Mammary epithelial cell (primary cell): ENCODE results near the gene PTPRG.

ENCODE experiments used
- CTCF ChIP-seq, 2 donors: IDR thresholded peaks in 1 of 2; conservative IDR thresholded peaks in 1 of 2; 2 replicates each; pipeline ENCODE4 v1.5.1; 2011 to 2012; ENCODE audit warnings: inconsistent platforms in 2 of 2, low read length in 2 of 2, mild to moderate bottlenecking in 2 of 2, control low read depth in 1 of 2, low read depth in 1 of 2; ENCODE audit not compliant: insufficient read depth in 1 of 2; ENCODE audit errors: extremely low read depth in 1 of 2
- EZH2 ChIP-seq: IDR thresholded peaks from 2 replicates; pipeline ENCODE4 v1.6.1; 2012; ENCODE audit warnings: low read length, inconsistent platforms, borderline replicate concordance

- TF ChIP-seq CTCF (conservative IDR thresholded peaks at IDR 0.05 in 1 of 2, IDR thresholded peaks at IDR 0.05 in 1 of 2; ENCODE audit: extremely low read depth in 1 of 2, insufficient read depth in 1 of 2, low read depth in 1 of 2, low read length in 2 of 2): no peak
- TF ChIP-seq EZH2: no peak
Observed at GRCh38 chr3:61532739-61533500, 28.5 kb upstream of the PTPRG start.
